Measurements from ENCODE around the gene CNTN4. TPM values are rescaled to one million over a fixed set of nuclear protein-coding genes. Genes with fewer than 3 reads are reported as not detected.
"Not testable (repeated sequence)": the region's sequence is repeated elsewhere in the genome, so short reads cannot be mapped to it uniquely, and the experiment has no call there.

Gene CNTN4
- total and polyA plus RNA-seq, 8 donors = 2.5 to 10.8 (median 5.1) TPM

GRCh38 chr3:2810723-2811122 lies 712.1 kb downstream of the CNTN4 start:
- intact Hi-C loops (cut with DNase I) = no loop called here
- DNase-seq (no peak), FAIRE-seq (no peak), ATAC-seq (no peak)
- H3K27ac ChIP-seq = no peak overlapping the region
- no peaks in the 10 kb centered on the region for H3K9me3 ChIP-seq
- H3K4me1 ChIP-seq = no peaks in the 10 kb centered on the region
- TF ChIP-seq CTCF (IDR thresholded peaks at IDR 0.05) = no peak
- no peak overlapping the region for H3K4me3 ChIP-seq
- 43 to 69% methylated on average over 1 of the region's 1 CpG for WGBS, 2 donors
- no peaks in the 10 kb centered on the region for H3K27me3 ChIP-seq
- no peaks in the 10 kb centered on the region for H3K36me3 ChIP-seq

- intact Hi-C loops (cut with DNase I) = no loop called here
- FAIRE-seq = no peak
- Histone ChIP-seq H3K27me3 (no peaks in the 10 kb centered on the region), H3K4me1 (no peaks in the 10 kb centered on the region), H3K4me3 (no peak overlapping the region), H3K9me3 (no peaks in the 10 kb centered on the region), H3K27ac (no peak overlapping the region), H3K36me3 (no peaks in the 10 kb centered on the region)
- DNase-seq = no peak
- WGBS, 2 donors = 54 to 71% methylated on average over 4 of the region's 4 CpGs
- ATAC-seq = no peak
- no peak for TF ChIP-seq CTCF (IDR thresholded peaks at IDR 0.05)
Observed at GRCh38 chr3:2819571-2819970, 720.9 kb downstream of the CNTN4 start.

GRCh38 chr3:2820982-2821381 lies 722.3 kb downstream of the CNTN4 start:
- ATAC-seq; H3K4me1 ChIP-seq; H3K4me3 ChIP-seq; DNase-seq; H3K27me3 ChIP-seq; FAIRE-seq; intact Hi-C loops (cut with DNase I); H3K27ac ChIP-seq; H3K36me3 ChIP-seq; H3K9me3 ChIP-seq: not testable (repeated sequence)
- 59 to 72% methylated on average over 5 of the region's 5 CpGs for WGBS, 2 donors

- 67 to 85% methylated on average over 5 of the region's 5 CpGs for WGBS, 2 donors
- Histone ChIP-seq H3K36me3 (no peaks in the 10 kb centered on the region), H3K4me3 (no peak overlapping the region), H3K27me3 (no peaks in the 10 kb centered on the region), H3K4me1 (no peaks in the 10 kb centered on the region), H3K27ac (no peak overlapping the region), H3K9me3 (no peaks in the 10 kb centered on the region)
- no peak for DNase-seq
- TF ChIP-seq CTCF (IDR thresholded peaks at IDR 0.05) = no peak
- intact Hi-C loops (cut with DNase I) = no loop called here
- no peak for ATAC-seq
- no peak for FAIRE-seq
Observed at GRCh38 chr3:2822611-2823010, 723.9 kb downstream of the CNTN4 start.

- Histone ChIP-seq H3K4me1 (no peaks in the 10 kb centered on the region), H3K36me3 (no peaks in the 10 kb centered on the region), H3K27me3 (no peaks in the 10 kb centered on the region), H3K9me3 (no peaks in the 10 kb centered on the region), H3K4me3 (no peak overlapping the region), H3K27ac (no peak overlapping the region)
- FAIRE-seq (no peak), ATAC-seq (no peak), DNase-seq (no peak)
- 53 to 72% methylated on average over 5 of the region's 5 CpGs for WGBS, 2 donors
- intact Hi-C loops (cut with DNase I) = no loop called here
- no peak for TF ChIP-seq CTCF (IDR thresholded peaks at IDR 0.05)
Observed at GRCh38 chr3:2823031-2823430, 724.4 kb downstream of the CNTN4 start.
